ENCODE measurements around the gene KDM2B.
A peak's percentile ranks its signal among the peaks of the same experiment; 100 is the strongest.
"Not testable (repeated sequence)": the region's sequence is repeated elsewhere in the genome, so short reads cannot be mapped to it uniquely, and the experiment has no call there.

The KDM2B gene

DNA sequence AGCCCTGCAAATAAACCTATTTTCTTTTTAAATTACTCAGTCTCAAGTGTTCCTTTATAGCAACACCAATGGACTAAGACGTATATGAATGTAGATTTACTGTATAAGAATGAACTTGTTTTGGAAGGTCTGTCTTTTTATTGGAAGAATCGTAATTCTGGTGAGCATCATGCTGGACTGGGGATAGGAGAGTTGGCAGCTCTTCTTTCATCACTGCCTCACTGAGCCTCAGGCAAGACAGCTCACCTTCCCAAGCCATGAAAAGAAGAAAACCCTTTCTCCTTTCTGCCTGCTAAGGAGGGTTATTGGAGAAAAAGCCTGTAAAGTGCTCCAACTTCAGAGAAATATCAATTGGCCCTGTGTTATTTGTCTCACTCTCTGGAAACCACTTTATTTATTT, 190.0 kb downstream of the KDM2B start:
- no peak for DNase-seq (ENCODE audit: low read depth, low spot score)

DNA sequence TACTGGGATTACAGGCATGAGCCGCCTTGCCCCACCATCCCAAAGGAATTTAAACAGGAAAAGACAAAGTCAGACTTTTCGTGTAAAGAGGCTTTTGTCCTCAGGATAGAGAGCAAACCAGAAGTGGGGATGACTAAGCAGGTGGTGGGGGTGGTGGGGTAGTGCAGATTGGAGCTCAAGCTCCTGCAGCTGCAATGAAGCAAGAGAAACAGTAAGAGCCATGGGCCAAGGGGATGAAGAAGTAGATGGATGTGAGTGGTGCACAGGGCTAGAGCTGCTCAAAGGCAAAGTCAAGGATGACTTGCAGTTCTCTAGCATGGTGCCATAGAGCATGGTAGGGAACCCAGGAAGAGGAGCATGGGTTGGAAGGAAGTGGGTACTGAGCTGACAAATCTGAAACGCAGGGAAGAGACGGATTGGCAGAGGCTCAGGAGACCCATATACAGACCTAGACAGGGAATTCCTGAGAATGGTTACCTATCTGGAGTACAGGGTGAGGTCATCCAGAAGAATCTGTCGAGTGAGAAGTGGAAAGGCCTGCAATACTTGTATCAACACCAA, 192.3 kb downstream of the KDM2B start:
- DNase-seq (ENCODE audit: low read depth, low spot score), result peak; percentile 59

DNA sequence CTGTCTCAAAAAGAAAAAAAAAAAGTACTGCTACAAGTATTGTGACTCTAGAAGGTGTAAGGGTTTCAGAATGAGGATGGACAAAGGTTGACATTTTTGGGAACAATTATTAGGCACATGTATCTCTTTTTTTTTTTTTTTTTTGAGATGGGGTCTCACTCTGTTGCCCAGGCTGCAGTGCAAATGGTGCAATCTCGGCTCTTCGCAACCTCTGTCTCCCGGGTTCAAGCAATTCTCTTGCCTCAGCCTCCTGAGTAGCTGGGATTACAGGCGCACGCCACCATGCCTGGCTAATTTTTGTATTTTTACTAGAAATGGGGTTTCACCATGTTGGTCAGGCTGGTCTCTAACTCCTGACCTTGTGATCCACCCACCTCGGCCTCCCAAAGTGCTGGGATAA, 195.9 kb downstream of the KDM2B start:
- not testable (repeated sequence) for DNase-seq (ENCODE audit: low read depth, low spot score)

DNA sequence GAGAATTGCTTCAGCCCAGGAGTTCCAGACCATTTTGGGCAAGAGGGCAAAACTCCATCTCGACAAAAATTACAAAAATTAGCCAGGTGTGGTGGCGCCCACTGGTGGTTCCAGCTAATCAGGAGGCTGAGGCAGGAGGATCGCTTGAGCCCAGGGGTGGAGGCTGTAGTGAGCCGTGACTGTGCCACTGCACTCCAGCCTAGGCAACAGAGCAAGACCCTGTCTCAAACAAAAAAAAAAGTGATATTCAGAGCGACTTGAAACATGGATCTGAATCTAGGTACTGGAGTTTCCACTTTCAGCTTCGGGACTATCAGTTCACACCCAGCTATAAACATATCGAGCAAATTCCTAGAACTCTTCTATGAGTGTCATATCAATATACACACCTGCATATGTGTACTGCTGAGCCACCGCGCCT, 197.2 kb downstream of the KDM2B start:
- no peak for DNase-seq (ENCODE audit: low read depth, low spot score)

DNA sequence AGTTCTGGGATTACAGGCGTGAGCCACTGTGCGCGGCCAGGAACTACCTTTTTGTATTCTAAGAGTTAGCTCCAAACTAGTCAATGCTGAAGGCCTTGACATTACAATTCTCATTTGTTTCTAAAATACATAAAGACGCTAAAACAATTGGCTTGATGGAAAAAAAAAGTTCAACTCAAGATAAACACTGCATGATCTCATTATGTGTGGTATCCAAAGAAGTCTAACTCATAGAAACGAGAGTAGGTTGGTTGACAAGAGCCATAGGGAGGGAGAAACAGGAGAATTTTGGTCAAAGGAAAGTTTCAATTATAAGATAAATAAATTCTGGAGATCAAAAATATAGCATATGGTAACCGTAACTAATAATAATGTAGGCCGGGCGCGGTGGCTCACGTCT, 200.9 kb downstream of the KDM2B start:
- DNase-seq (ENCODE audit: low read depth, low spot score), result no peak

Measured in astrocyte of the hippocampus (primary cell).